ENCODE data around the gene TWF2. TPM values are rescaled to one million over a fixed set of nuclear protein-coding genes. Genes with fewer than 3 reads are reported as not detected.

The TWF2 gene
- total RNA-seq, 1 donor from 2014 or later, result 26.6 TPM

DNA sequence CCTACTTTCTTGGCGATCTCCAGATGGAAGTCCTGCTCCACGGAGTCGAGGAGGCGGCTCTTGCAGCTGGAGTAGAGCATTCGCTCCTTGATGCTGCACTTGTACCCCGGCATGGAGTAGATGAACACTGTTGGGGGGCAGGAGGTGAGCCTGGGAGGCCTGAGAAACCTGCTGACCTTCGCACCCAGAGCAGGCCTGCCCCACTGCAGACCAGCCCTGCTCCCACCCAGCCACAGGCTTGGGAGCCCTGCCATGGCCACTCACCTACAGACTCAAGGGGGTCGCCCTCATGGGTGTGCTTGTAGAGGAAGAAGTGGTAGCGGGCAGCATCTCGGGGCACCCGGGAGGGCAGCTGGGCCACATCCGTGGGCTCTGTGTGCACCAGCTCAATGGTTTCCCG is 9.3 kb downstream of the TWF2 start:
- Mint-ChIP-seq H3K27ac (no peak overlapping the region), H3K27me3 (ENCODE audit: low read depth) (no peaks in the 10 kb centered on the region), H3K9me3 (no peaks in the 10 kb centered on the region), H3K4me3 (no peak overlapping the region), H3K4me1 (no peaks in the 10 kb centered on the region), H3K36me3 (peaks cover 11% of the 10 kb centered on the region)
- no peak for DNase-seq (ENCODE audit: low spot score in 2 of 2, unreplicated experiment in 2 of 2)
- TF ChIP-seq CTCF (IDR thresholded peaks at IDR 0.05; ENCODE audit: unreplicated experiment), result no peak

GRCh38 chr3:52228751-52229291 is 10.1 kb downstream of the TWF2 start:
- no peak for DNase-seq (ENCODE audit: low spot score in 2 of 2, unreplicated experiment in 2 of 2)
- no peak overlapping the region for H3K4me3 Mint-ChIP-seq
- H3K27ac Mint-ChIP-seq, result no peak overlapping the region
- no peaks in the 10 kb centered on the region for H3K4me1 Mint-ChIP-seq
- no peak for TF ChIP-seq CTCF (IDR thresholded peaks at IDR 0.05; ENCODE audit: unreplicated experiment)
- H3K9me3 Mint-ChIP-seq, result no peaks in the 10 kb centered on the region
- peaks cover 11% of the 10 kb centered on the region for H3K36me3 Mint-ChIP-seq
- H3K27me3 Mint-ChIP-seq (ENCODE audit: low read depth), result no peaks in the 10 kb centered on the region

GRCh38 chr3:52228266-52228665 is 10.7 kb downstream of the TWF2 start:
- Mint-ChIP-seq H3K27me3 (ENCODE audit: low read depth) (no peaks in the 10 kb centered on the region), H3K4me3 (no peak overlapping the region), H3K9me3 (no peaks in the 10 kb centered on the region), H3K36me3 (peaks cover 11% of the 10 kb centered on the region), H3K4me1 (no peaks in the 10 kb centered on the region), H3K27ac (no peak overlapping the region)
- DNase-seq (ENCODE audit: low spot score in 2 of 2, unreplicated experiment in 2 of 2), result no peak
- no peak for TF ChIP-seq CTCF (IDR thresholded peaks at IDR 0.05; ENCODE audit: unreplicated experiment)

- Mint-ChIP-seq H3K4me3 (no peak overlapping the region), H3K9me3 (no peaks in the 10 kb centered on the region), H3K36me3 (peaks cover 11% of the 10 kb centered on the region), H3K27ac (no peak overlapping the region), H3K4me1 (no peaks in the 10 kb centered on the region), H3K27me3 (ENCODE audit: low read depth) (no peaks in the 10 kb centered on the region)
- no peak for TF ChIP-seq CTCF (IDR thresholded peaks at IDR 0.05; ENCODE audit: unreplicated experiment)
- DNase-seq (ENCODE audit: low spot score in 2 of 2, unreplicated experiment in 2 of 2), result no peak
Measured at GRCh38 chr3:52227766-52228165, 11.2 kb downstream of the TWF2 start.

DNA sequence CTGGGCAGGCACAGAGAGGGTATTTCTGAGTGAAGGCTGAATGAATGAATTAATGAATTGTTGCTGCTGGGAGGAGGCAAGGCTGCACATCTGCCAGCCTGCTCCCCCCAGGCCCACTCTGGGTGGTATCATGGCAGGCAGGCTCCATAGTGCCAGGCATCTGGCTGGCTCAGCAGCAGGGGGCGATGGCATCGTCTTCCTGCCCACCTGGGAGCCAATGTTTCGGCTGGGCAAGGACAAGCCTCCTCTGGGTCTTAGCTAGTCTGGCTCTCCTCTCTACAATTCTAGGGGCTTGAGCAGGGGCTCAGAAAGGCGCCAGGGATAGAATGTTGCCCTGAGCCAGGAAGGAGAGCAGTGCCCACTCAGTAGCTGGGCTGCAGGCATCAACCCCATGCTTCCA is 11.8 kb downstream of the TWF2 start:
- H3K4me1 Mint-ChIP-seq, result no peaks in the 10 kb centered on the region
- DNase-seq (ENCODE audit: low spot score in 2 of 2, unreplicated experiment in 2 of 2), result no peak
- TF ChIP-seq CTCF (IDR thresholded peaks at IDR 0.05; ENCODE audit: unreplicated experiment), result no peak
- H3K9me3 Mint-ChIP-seq, result no peaks in the 10 kb centered on the region
- H3K36me3 Mint-ChIP-seq, result peaks cover 11% of the 10 kb centered on the region
- H3K4me3 Mint-ChIP-seq, result no peak overlapping the region
- no peaks in the 10 kb centered on the region for H3K27me3 Mint-ChIP-seq (ENCODE audit: low read depth)
- no peak overlapping the region for H3K27ac Mint-ChIP-seq
